ENCODE data around the gene TTYH1.

Gene TTYH1

GRCh38 chr19:54434112-54434872, 19.0 kb downstream of the TTYH1 start:
- Histone ChIP-seq H3K27me3 (ENCODE audit: low read depth, low read length) (peaks cover 12% of the 10 kb centered on the region; the same call in 1 of the 2 replicates), H3K4me2 (ENCODE audit: low read length) (no peak overlapping the region), H3K9me3 (ENCODE audit: insufficient read depth, low read length) (no peaks in the 10 kb centered on the region), H3K9ac (ENCODE audit: low read length) (no peak overlapping the region), H3K27ac (ENCODE audit: low read length) (no peak overlapping the region), H3K4me1 (ENCODE audit: low read length) (no peaks in the 10 kb centered on the region), H3K36me3 (replicated peaks; ENCODE audit: low read depth, low read length) (peaks cover 4% of the 10 kb centered on the region), H3K79me2 (ENCODE audit: low read length) (no peaks in the 10 kb centered on the region), H4K20me1 (ENCODE audit: insufficient read depth, low read length) (peaks cover 11% of the 10 kb centered on the region; the same call in 1 of the 2 replicates), H3K4me3 (ENCODE audit: low read length) (no peak overlapping the region), H2AFZ (ENCODE audit: low read depth, low read length) (no peak overlapping the region)
- no peak for TF ChIP-seq EZH2phosphoT487 (IDR thresholded peaks at IDR 0.05; ENCODE audit: low read depth)
- TF ChIP-seq CTCF (IDR thresholded peaks at IDR 0.05; ENCODE audit: low read depth, low read length) = no peak

- H3K9me3 ChIP-seq (ENCODE audit: insufficient read depth, low read length) = no peaks in the 10 kb centered on the region
- peaks cover 11% of the 10 kb centered on the region; the same call in 1 of the 2 replicates for H4K20me1 ChIP-seq (ENCODE audit: insufficient read depth, low read length)
- H3K4me1 ChIP-seq (ENCODE audit: low read length) = no peaks in the 10 kb centered on the region
- TF ChIP-seq CTCF (IDR thresholded peaks at IDR 0.05; ENCODE audit: low read depth, low read length) (no peak), EZH2phosphoT487 (IDR thresholded peaks at IDR 0.05; ENCODE audit: low read depth) (no peak)
- no peak overlapping the region for H3K4me3 ChIP-seq (ENCODE audit: low read length)
- H3K4me2 ChIP-seq (ENCODE audit: low read length) = no peak overlapping the region
- H3K27ac ChIP-seq (ENCODE audit: low read length) = no peak overlapping the region
- no peak overlapping the region for H2AFZ ChIP-seq (ENCODE audit: low read depth, low read length)
- no peak overlapping the region for H3K9ac ChIP-seq (ENCODE audit: low read length)
- 0 out of 2 replicates have a peak, but pooled peaks cover 6% of the 10 kb centered on the region for H3K27me3 ChIP-seq (ENCODE audit: low read depth, low read length)
- peaks cover 4% of the 10 kb centered on the region for H3K36me3 ChIP-seq (replicated peaks; ENCODE audit: low read depth, low read length)
- H3K79me2 ChIP-seq (ENCODE audit: low read length) = no peaks in the 10 kb centered on the region
Observed at GRCh38 chr19:54434873-54435214, 19.6 kb downstream of the TTYH1 start.

- TF ChIP-seq EZH2phosphoT487 (IDR thresholded peaks at IDR 0.05; ENCODE audit: low read depth) (no peak), CTCF (IDR thresholded peaks at IDR 0.05; ENCODE audit: low read depth, low read length) (no peak)
- Histone ChIP-seq H3K27me3 (ENCODE audit: low read depth, low read length) (0 out of 2 replicates have a peak, but pooled peaks cover 3% of the 10 kb centered on the region), H3K4me2 (ENCODE audit: low read length) (no peak overlapping the region), H3K79me2 (ENCODE audit: low read length) (no peaks in the 10 kb centered on the region), H2AFZ (ENCODE audit: low read depth, low read length) (no peak overlapping the region), H4K20me1 (ENCODE audit: insufficient read depth, low read length) (peaks cover 11% of the 10 kb centered on the region; the same call in 1 of the 2 replicates), H3K4me1 (ENCODE audit: low read length) (no peaks in the 10 kb centered on the region), H3K4me3 (ENCODE audit: low read length) (no peak overlapping the region), H3K9ac (ENCODE audit: low read length) (no peak overlapping the region), H3K36me3 (replicated peaks; ENCODE audit: low read depth, low read length) (peaks cover 4% of the 10 kb centered on the region), H3K27ac (ENCODE audit: low read length) (no peak overlapping the region), H3K9me3 (ENCODE audit: insufficient read depth, low read length) (no peaks in the 10 kb centered on the region)
Observed at GRCh38 chr19:54435551-54436016, 20.3 kb downstream of the TTYH1 start.

GRCh38 chr19:54436031-54436523, 20.8 kb downstream of the TTYH1 start:
- peaks cover 14% of the 10 kb centered on the region; the same call in 1 of the 2 replicates for H4K20me1 ChIP-seq (ENCODE audit: insufficient read depth, low read length)
- TF ChIP-seq CTCF (IDR thresholded peaks at IDR 0.05; ENCODE audit: low read depth, low read length) (no peak), EZH2phosphoT487 (IDR thresholded peaks at IDR 0.05; ENCODE audit: low read depth) (no peak)
- no peak overlapping the region for H3K4me3 ChIP-seq (ENCODE audit: low read length)
- H3K27ac ChIP-seq (ENCODE audit: low read length) = no peak overlapping the region
- no peak overlapping the region for H3K4me2 ChIP-seq (ENCODE audit: low read length)
- H3K36me3 ChIP-seq (replicated peaks; ENCODE audit: low read depth, low read length) = peaks cover 8% of the 10 kb centered on the region
- H3K9me3 ChIP-seq (ENCODE audit: insufficient read depth, low read length) = no peaks in the 10 kb centered on the region
- no peaks in the 10 kb centered on the region for H3K4me1 ChIP-seq (ENCODE audit: low read length)
- H3K27me3 ChIP-seq (ENCODE audit: low read depth, low read length) = 0 out of 2 replicates have a peak, but pooled peaks cover 3% of the 10 kb centered on the region
- no peak overlapping the region for H2AFZ ChIP-seq (ENCODE audit: low read depth, low read length)
- no peaks in the 10 kb centered on the region for H3K79me2 ChIP-seq (ENCODE audit: low read length)
- no peak overlapping the region for H3K9ac ChIP-seq (ENCODE audit: low read length)
